Measurements from ENCODE around the gene KRTAP5-3.

DNA sequence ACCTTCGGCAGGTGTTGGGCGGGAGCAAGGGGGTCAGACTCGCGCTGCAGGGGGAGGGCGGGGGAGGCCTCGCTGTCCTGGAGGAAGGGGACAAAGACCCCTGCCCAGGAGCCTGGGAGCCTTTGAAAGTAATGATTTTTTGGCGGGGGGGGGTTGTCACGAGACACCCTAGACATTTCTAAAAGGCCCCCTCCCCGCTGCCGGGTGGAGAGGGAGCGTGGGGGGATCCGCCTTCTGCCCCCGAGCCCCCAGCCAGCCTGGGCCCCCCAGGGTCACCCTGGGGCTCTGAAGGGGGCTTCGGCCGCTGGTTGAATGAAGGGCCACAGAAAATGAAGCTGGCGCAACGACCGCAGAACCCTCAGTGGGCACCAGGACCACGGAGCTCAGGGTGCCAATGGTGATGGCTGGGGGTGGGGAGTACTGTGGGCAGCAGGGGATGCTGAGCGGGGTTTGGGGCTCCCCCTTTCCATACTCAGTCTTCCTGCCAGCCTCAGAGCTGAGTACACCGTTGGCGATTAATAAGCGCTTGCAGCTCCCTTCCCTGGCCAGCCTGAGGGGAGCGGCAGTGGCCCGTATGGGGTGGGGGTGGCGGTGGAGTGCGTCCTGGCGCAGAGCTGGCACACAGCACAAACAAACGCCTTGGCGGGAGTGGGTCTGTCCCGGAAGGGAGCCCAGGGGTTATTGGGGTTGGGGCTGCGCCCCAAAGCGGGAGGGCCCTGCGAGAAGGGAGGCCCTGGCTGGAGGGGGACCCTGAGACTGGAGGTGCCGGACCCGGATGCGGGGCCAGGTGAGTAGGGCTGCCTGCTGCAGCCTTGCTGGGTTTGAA is 35.0 kb downstream of the KRTAP5-3 start:
- TF ChIP-seq, protein P1, sequence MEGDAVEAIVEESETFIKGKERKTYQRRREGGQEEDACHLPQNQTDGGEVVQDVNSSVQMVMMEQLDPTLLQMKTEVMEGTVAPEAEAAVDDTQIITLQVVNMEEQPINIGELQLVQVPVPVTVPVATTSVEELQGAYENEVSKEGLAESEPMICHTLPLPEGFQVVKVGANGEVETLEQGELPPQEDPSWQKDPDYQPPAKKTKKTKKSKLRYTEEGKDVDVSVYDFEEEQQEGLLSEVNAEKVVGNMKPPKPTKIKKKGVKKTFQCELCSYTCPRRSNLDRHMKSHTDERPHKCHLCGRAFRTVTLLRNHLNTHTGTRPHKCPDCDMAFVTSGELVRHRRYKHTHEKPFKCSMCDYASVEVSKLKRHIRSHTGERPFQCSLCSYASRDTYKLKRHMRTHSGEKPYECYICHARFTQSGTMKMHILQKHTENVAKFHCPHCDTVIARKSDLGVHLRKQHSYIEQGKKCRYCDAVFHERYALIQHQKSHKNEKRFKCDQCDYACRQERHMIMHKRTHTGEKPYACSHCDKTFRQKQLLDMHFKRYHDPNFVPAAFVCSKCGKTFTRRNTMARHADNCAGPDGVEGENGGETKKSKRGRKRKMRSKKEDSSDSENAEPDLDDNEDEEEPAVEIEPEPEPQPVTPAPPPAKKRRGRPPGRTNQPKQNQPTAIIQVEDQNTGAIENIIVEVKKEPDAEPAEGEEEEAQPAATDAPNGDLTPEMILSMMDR (conservative IDR thresholded peaks at IDR 0.05): no peak
- TF ChIP-seq EZH2 (IDR thresholded peaks at IDR 0.05; ENCODE audit: low read depth): no peak

Data from PC-9 (cell line).